NCI-H1417 (cell line): Measurements from ENCODE around the gene MSH5.

Experiments used
- DNase-seq, 3 experiments: peaks; one replicate each; lab custom pipeline; 2025; lab: John Stamatoyannopoulos, UW

MSH5 gene

DNA sequence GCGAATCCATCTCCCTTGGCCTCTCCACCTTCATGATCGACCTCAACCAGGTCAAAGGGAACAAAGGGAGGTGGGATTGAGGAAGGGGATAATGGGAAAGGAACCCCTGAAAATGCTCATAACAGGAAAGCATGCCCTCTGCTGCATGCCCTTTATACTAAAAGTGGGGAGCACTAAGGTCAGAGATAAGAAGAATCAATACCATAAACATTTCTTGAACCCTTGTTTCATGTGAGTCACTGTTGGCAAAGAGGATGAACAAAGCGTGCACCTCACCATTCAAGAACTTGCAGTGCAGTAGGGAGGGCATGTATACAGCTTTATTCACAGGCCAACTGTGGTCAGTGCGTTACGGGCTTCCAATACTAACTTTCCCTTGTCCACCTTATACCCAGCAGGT, 21.0 kb downstream of the MSH5 start:
- DNase-seq: no peak

- DNase-seq: no peak
These were observed 21.5 kb downstream of the MSH5 start for GRCh38 chr6:31761343-31761742.

- DNase-seq: no peak
These were observed 22.6 kb downstream of the MSH5 start, which contains the start of gene SAPCD1 for GRCh38 chr6:31762356-31762755. Gene SAPCD1 (plus strand): TSS chr6:31762656. CDS start chr6:31763055, 399 bp downstream.

DNA sequence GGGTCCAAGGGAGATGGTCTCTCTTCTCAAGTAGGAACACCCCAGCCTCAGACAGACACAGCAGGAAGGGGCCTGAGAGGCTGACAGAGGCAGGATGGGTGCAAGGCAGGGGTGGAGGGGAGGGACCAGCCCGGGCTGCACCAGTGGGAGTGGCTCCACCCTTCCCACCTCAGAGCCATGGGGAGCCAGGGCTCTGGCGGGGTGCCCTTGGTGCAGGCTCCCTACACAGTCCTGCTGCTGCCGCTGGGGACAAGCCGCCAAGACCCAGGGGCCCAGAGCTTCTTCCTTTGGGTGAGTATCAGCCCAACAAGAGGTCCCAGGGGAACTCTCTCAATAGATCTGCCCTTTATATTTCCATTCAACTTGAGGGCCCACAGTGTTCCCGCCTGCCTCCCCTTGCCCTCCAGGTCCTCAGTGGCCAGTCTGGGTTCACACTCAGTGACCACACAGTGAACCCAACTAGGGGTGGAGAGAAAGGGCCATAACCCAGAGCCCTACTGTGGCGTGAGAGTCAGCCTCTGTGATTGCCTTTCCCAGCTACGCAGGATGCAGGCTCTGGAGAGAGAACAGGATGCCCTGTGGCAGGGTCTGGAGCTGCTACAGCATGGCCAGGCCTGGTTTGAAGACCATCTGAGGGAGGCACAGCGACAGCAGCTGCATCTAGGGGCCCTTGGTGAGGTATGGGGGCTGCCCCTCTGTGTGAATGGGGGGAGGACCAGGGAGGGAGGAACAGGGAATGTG, 23.2 kb downstream of the MSH5 start:
- no peak for DNase-seq

DNA sequence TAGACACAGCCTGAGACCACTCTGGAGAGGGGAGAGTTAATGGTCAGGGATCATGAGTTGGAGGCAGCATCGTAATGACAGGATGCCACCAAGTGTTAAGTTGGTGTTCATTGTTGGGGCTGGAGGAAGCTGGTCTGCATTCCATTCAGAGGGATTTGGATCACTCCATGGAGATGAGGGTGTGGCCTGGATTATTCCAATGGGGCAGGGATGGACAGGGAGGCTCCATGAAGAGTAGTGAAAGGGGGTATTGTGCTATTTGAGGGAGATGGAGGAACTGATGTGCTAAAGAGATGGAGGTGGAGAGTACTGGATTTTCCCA, 23.8 kb downstream of the MSH5 start:
- no peak for DNase-seq

DNA sequence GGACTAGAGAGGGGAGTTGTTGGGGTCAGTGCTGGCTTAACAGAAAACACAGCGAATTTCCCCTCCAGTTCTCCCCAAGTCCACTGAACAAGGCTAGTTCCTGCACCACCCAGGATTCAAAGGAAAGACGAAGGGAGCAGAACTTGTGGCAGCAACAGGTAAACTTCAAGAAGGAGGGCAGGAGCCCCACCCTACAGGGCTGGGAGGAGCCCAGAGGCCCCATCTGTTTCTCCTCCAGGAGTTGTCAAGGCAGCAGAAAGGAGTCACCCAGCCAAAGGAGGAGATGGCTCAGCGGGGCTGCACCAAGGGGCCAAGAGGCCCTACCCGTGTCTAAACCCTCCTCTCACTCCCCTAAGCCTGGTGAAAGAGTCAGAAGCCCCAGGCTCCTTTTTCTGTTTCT, 24.4 kb downstream of the MSH5 start:
- no peak for DNase-seq

DNA sequence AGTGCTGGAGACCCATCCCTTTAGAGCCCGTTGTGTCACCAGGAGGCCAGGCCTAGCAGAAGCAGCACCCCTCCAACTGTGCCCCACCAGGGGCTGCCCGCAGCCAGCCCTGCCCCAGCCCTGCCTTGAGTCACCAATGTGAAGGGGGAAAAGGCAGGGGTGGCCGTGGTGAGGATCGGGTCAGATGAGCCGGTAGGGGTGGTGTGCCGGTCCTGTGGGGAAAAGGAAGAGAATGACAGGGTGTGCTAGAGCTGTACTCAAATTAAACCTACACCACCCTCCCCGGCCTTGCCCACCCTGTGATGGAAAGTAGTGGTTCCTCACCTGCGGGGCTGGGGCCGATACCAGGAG, 25.7 kb downstream of the MSH5 start:
- no peak for DNase-seq

DNA sequence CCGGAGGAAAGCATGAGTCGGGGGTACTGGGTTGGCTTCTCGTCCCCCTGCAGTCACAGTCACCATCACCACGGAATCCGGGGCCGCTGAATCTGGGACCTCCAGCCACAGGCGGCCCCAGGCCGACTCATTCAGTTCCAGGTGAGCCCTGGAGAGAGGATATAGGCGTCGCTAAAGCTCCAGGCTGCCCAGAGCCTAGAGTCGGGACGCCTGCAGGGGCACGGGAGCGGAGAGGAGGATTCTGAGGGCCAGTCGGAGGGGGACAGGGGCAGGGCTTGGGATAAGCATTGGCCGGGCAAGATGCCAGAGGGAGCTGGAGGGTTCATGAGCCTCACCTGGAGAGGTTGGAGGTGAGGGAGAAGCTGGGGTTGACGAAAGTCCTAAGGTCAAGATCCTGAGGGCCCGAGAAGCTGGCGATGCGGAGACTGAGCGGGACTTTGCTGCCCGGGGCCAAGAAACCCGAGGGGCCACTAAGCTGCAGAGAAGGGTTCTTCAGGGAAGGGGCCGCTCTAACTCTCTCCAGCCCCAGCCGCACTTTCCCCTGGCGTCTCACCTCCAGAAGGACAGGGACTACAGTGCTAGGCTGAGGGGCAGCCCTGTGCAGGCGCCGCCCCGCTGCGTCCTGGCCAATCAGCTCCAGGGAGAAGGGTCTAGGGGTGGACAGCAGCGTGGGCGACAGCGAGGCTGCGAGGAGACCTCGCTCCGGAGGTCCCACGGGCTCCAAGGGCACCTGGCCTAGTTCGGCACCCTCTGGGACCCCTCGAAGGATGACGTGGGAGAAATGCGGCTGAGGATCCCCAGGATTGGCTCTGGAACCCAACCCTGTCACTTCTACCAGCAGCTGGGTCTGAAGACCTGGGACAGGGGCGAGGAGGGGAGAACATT, 26.3 kb downstream of the MSH5 start:
- DNase-seq: no peak

- DNase-seq: no peak
These were observed 27.4 kb downstream of the MSH5 start for GRCh38 chr6:31767096-31767645.

DNA sequence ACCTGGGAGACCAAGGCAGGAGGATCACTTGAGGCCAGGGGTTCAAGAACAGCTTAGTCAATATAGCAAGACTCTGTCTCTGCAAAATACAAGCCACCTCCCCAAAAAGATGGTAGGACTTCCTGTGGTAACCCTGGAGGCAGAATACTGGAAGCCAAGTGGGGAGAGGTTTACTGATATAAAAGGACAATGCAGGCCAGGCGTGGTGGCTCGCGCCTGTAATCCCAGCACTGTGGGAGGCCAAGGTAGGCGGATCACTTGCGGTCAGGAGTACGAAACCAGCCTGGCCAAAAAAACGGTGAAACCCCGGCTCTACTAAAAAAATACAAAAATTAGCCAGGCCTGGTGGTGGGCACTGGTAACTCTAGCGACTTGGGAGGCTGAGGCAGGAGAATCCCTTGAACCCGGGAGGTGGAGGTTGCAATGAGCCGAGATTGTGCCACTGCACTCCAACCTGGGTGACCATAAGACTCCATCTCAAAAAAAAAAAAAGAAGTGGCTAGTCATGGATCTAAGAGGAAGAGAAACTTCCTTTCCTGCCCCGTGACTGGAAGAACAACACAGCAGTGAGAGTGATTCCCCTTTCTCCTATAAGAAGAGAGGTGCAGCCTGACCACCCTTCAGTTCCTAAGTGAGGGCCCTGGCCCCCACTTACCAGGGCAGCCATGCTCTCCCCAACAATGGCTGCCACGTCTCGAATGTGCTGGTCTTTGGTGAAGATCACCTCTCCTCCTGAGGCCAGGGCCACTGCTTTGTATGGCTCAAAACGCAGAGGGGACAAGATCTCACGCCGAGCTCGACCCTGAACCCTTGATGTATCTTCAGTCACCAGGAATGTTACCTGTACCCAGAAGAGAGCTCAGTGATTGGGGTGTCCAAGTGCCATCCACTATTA, 28.8 kb downstream of the MSH5 start:
- no peak for DNase-seq

DNA sequence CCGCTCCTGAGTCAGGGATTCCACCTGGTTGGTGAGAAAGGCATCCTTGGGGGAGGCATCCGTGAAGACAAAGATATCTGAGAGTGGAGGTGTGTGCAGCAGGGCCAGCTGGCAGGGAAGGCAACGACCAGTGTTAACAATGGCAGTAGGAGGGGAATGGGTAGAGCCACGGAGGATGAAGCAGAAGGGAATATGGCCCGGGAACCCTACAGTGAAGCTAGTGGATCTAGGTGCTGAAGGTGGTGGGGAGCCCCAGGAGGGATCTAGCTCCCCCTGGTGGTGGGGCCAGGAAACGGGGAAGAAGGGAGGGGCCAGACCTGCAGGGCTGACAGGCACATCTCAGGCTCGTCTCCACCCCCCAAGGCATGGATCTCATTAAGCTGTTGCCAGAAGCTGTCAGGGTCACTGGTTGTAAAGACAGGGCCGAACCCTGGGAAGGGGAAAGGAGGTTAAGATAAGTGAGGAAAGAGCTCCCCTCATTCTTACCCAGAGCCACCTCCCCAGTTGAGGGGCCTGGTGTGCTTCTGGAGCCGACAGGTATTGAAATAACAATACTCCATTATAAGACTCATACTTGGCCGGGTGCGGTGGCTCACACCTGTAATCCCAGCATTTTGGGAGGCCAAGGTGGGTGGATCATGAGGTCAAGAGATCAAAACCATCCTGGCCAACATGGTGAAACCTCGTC, 30.0 kb downstream of the MSH5 start:
- peak; percentile 33 to 56 (median 46) for DNase-seq

- DNase-seq: no peak
These were observed 31.1 kb downstream of the MSH5 start for GRCh38 chr6:31770860-31771259.

DNA sequence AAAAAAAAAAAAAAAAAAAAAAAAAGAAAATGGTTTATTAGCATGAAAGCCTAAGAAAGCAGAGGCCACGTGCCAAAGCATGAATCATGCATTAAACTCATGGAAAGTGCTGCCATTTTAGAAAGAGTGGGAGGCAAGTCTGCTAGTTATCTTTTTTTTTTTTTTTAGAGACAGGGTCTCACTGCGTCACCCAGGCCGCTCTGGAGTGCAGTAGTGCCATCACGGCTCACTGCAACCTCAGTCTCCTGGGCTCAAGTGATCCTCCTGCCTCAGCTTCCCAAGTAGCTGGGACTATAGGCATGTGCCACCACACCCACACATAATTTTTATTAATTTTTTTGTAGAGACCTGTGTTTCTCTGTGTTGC, 32.2 kb downstream of the MSH5 start:
- no peak for DNase-seq

DNA sequence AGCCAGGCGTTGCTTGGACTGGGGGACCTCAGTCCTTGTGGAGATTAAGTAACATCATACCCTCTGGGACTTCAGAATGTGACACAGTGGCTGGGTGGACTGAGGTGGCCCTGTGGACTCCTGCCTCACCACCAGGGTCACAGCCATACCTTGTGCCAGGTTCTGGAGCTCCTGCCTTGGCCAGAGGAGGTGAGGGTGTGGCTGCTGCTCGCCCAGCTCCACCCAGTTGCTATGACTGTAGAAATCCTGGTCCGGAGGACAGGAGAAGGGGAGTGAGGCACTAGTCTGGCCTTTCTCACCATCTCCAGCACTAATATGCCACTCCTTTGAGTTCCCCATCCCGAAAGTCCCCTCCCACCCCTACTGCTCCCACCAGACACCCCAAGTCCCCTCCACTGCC, 35.4 kb downstream of the MSH5 start:
- DNase-seq: no peak

- no peak for DNase-seq
These were observed 36.1 kb downstream of the MSH5 start for GRCh38 chr6:31775633-31776484.

DNA sequence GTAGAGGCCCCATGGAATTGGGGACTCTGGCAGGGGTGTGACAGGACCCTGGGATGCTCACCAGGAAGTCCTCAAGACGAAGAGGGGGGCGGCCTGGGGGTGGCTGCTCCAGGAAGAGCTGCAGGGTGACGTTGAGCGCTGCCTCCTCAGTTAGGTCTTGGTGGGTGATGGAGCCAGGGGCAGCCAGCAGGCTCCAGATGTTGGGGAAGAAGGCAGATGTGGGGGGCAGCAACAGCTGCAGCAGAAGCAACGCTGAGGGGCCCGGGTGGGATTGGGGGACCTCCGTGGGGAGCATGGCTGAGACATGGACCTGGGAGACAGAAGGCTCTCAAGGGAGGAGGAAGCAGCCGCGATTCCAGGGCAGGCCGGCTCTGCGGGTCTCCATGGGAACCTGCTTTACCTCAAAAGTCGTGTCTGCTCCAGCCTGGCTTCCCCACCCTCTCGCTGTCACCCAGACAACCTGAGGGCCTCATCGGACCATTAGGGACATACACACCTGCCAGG, 36.7 kb downstream of the MSH5 start:
- peak in 1 of 3 experiments; percentile 33 for DNase-seq

DNA sequence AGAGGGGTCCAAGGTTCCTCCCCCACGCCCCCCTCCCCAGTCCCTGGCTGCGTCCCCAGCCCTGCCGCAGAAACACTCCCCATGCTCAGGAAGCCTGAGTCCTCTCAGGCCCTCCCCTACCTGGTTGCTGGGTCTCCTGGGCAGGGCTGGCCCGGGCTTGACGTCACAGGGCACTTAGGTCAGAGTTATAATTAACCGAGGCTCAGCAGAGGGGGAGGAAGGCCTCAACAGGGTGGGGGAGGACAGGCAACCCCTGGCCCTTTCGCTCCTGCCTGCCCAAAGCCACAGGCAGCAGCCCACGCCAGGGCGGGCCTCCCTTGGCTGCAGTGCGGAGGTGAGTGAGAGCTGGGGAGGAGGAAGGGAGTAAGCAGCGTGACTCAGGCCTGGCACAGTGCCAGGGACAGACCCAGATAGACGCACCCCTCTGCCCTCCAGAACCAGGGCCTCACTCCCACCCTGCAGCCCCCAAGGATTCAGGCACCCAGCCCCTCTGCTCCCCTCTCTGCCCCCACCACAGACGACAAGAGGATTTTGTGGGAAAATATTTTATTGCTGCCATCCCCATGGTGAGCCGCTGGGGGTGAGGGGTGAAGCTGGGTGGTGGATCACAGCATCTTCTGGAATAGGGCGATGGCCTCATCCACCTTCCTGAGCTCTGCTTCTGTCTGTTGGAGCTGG, 37.3 kb downstream of the MSH5 start, which contains the start of gene VWA7:
Gene VWA7 (minus strand): TSS at position 340 of the 678 bp plus-strand sequence. CDS start 549 bp downstream, outside the sequence.
- DNase-seq: peak; percentile 33 to 89 (median 80)

DNA sequence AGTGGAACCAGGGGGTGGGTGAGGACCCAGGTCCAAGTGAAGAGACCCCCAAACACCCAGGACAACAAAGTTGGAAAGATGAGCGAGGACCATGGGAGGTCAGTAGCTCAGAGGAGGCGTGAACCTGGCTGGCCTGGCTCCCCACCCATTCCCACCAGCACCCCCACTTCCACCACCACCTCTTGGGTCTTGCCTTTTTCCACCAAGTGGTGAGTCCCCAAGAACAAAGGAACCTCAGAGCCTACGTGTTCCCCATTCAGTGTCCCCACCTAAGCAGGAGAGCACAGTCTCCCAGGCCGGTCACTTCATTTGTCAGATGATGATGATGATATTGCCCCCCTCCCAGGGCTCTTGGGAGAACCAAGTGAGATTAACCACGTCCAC, 37.9 kb downstream of the MSH5 start:
- no peak for DNase-seq

GRCh38 chr6:31778193-31778592, 38.4 kb downstream of the MSH5 start:
- no peak for DNase-seq
